Measurements from ENCODE around the gene SELPLG.
"Not testable (repeated sequence)": the region's sequence is repeated elsewhere in the genome, so short reads cannot be mapped to it uniquely, and the experiment has no call there.

The SELPLG gene

GRCh38 chr12:108638141-108638827, 4.6 kb upstream of the SELPLG start:
- no peak for DNase-seq (ENCODE audit: low read depth in 2 of 2)

- DNase-seq (ENCODE audit: low read depth in 2 of 2) = no peak
Observed at GRCh38 chr12:108637222-108637971, 3.7 kb upstream of the SELPLG start.

GRCh38 chr12:108635997-108636808, 2.5 kb upstream of the SELPLG start:
- no peak for DNase-seq (ENCODE audit: low read depth in 2 of 2)

GRCh38 chr12:108635201-108635996, 1.7 kb upstream of the SELPLG start:
- no peak for DNase-seq (ENCODE audit: low read depth in 2 of 2)

- no peak for DNase-seq (ENCODE audit: low read depth in 2 of 2)
Observed at GRCh38 chr12:108634341-108634751, 652 bp upstream of the SELPLG start.

GRCh38 chr12:108633081-108633533, 587 bp downstream of the SELPLG start:
- DNase-seq (ENCODE audit: low read depth in 2 of 2) = no peak

- DNase-seq (ENCODE audit: low read depth in 2 of 2) = not testable (repeated sequence)
Observed at GRCh38 chr12:108631261-108631660, 2.4 kb downstream of the SELPLG start.

GRCh38 chr12:108630481-108631207, 3.0 kb downstream of the SELPLG start:
- no peak for DNase-seq (ENCODE audit: low read depth in 2 of 2)

GRCh38 chr12:108629824-108630476, 3.7 kb downstream of the SELPLG start:
- no peak for DNase-seq (ENCODE audit: low read depth in 2 of 2)

GRCh38 chr12:108629151-108629550, 4.5 kb downstream of the SELPLG start:
- DNase-seq (ENCODE audit: low read depth in 2 of 2) = no peak

GRCh38 chr12:108627134-108627920, 6.4 kb downstream of the SELPLG start:
- no peak for DNase-seq (ENCODE audit: low read depth in 2 of 2)

GRCh38 chr12:108625228-108625627, 8.5 kb downstream of the SELPLG start:
- DNase-seq (ENCODE audit: low read depth in 2 of 2) = no peak

- no peak for DNase-seq (ENCODE audit: low read depth in 2 of 2)
Observed at GRCh38 chr12:108623577-108623976, 10.1 kb downstream of the SELPLG start.

- DNase-seq (ENCODE audit: low read depth in 2 of 2) = no peak
Observed at GRCh38 chr12:108622921-108623514, 10.7 kb downstream of the SELPLG start.

- no peak for DNase-seq (ENCODE audit: low read depth in 2 of 2)
Observed at GRCh38 chr12:108622421-108622820, 11.3 kb downstream of the SELPLG start.

GRCh38 chr12:108621161-108621560, 12.5 kb downstream of the SELPLG start:
- no peak for DNase-seq (ENCODE audit: low read depth in 2 of 2)

- no peak for DNase-seq (ENCODE audit: low read depth in 2 of 2)
Observed at GRCh38 chr12:108620236-108620879, 13.3 kb downstream of the SELPLG start.

- no peak for DNase-seq (ENCODE audit: low read depth in 2 of 2)
Observed at GRCh38 chr12:108619369-108620160, 14.1 kb downstream of the SELPLG start.

Data from stimulated activated CD8-positive, alpha-beta memory T cell treated with anti-CD3 and anti-CD28 coated beads, Interleukin-15, amount 100 ng/mL, for 4 hours (primary cell).